GM21576 (cell line): Measurements from ENCODE around the gene CNTF.
"Not testable (repeated sequence)": the region's sequence is repeated elsewhere in the genome, so short reads cannot be mapped to it uniquely, and the experiment has no call there.

Source experiments
- ATAC-seq: cut with Tn5 transposase; IDR thresholded peaks from one replicate; pipeline ENCODE4 v1.9.1; 2021; ENCODE audit warnings: mild to moderate bottlenecking, moderate library complexity; ENCODE audit not compliant: unreplicated experiment

Gene CNTF

DNA sequence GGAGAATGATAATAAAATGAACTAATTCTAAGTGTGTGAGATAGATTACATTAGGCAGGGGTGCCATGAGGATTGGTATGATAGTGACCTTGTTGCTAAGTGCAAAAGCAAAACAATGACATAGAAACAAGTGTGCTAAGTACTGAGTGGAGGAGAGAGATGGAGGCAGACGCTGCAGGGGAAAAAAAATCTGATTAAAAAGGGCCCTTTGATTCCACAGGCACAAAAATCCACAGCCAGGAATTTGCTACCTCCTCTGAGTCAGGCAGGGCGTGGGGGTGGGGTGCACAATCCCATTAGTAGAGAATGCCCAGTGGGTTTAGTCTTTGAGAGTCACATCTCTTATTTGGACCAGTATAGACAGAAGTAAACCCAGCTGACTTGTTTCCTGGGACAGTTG, at the start of gene CNTF:
Gene CNTF, plus strand, starts transcription at position 322 of the 400 bp plus-strand sequence. CDS start 88 bp downstream, outside the sequence.
- no peak for ATAC-seq

GRCh38 chr11:58572906-58573305, 49.6 kb upstream of the CNTF start:
- ATAC-seq, result not testable (repeated sequence)

DNA sequence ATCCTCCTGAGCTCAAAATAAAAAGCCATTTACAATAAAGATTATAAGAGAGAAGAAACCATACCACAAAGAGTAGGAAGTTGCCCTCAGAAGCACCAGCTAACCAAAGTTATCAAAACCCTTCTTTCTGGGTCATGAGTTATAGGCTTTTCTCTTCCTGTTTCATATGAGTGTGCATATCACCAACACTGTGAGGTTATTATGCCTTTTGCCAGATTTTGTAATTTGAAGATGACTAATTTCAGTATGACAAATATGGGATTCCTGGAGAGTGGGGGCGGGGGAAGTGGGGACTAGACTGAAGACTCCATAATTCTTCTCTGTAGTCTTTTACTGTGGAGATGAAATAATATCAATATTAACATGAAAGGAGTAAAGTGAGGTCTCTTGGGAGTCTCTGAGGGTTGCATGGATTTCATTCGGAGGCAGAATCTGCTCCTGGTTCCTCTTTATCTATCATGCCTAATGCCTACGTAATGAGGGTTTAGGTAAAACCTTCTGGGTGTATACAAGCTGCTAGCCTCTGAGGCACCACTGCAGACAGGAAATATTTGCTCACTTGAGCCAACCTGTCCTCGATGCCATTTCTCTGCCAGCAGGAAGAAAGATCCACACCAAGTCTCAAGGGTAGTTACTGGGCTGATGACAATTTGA, 48.9 kb upstream of the CNTF start:
- ATAC-seq, result peak; percentile 28

- no peak for ATAC-seq
These were observed 47.6 kb upstream of the CNTF start for GRCh38 chr11:58574881-58575280.

DNA sequence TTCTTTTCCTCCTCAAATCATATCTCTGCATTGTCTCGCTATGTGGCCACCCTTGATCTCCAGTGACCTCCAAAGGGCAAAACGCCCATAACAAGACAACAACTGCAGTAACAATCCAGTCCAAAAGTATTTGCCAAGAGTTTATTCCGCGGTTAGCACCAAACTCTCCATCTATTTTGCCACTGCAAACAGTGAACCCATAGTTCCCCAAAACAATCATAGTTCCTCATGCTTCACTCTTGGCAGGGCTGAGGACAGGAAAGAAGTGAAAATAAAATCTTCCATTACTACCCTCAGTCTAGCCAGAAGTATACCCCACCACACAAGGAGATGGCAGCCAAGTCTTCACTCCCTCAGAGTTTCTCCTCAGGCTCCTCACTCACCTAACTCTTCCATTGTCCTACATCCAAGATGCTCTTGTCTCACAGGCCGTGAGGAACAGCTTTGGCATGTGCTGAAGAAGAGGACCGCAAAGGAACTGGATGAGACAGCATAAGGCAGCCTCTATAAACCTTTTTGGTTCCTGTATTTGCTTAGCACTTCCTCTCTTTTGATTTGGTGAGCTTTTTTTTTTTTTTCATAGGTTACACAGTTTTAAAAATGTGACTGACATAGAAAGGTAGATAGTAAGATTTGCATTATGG, 47.0 kb upstream of the CNTF start, which contains the start of gene LPXN:
Gene LPXN, minus strand, starts transcription at position 480 of the 644 bp plus-strand sequence. Its CDS starts 84 bp downstream, at position 396.
- ATAC-seq, result no peak

DNA sequence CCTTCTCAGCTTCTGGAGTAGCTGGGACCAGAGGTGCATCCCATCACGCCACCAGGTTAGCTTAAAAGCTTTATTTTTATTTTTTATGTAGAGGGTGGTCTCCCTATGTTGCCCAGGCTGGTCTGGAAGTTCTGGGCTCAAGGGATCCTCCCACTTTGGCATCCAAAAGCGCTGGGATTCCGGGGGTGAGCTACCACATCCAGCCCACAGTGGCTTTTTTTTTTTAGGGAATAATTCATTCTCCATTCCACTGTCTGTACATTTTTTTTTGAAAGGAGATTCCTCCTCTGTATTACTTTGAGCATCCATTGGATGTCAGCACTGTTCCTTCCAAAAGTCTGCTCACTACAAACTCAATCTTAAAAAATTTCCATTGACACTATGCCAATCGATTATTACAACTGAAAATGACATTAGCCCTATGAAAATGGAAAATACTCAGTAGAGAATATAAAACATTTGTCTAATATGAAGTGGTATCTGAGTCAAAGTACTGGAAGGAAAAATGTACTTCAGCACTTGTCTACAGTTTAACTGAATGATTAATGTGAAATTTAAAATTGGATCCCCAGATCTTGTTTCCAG, 45.5 kb upstream of the CNTF start:
- no peak for ATAC-seq

DNA sequence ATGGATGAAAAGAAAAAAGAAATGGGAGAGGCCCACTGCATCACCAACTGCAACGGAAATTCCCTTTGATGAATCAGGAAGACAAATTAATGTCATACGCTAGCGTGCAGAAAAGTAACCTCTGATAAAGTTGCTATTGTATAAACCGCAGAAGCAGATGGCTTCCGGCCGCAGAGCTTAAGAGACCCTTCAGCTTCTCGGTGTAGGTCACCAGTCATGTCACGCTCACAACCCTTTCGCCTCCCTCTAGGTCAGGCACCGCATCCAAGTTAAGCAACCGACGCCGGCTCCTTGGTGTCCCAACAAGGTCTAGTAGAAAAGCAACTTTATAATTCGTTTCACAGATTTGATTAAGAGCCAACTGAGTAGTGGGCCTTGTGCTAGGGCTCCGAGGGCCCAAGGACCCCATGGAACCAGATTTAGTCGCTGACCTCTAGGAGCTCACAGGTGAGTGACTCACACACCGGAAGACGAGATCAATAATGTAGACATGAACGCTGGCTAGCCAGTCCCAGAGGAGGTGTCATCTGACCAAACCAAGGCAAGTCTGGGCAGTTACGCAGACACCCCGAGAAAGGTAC, 44.8 kb upstream of the CNTF start:
- ATAC-seq, result peak; percentile 45

DNA sequence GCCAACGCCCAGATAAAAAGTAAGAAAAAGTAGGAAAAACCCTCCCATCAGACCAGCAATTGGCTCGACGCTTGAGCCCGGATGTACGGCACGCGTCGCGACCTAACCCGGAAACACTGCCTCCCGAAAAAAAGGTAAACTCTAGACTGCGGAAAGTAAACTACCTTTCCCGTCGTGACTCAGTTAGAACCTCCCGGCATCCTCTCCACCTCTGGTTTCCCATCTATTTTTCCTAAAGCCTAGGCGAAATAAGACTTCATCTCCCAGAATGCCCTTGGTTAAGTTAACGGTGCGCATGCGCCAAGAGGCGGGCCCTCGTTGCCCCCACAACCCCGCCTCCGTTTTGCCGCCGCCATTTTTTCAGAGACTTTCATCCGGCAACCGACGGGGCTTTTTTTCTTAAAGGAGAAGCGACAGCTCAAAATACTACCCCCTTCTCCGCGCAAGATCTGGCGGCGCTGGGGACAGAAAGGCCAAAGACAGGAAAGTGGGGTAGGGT, 44.3 kb upstream of the CNTF start:
- ATAC-seq, result no peak

- peak; percentile 32 for ATAC-seq
These were observed 43.8 kb upstream of the CNTF start, which contains the start of gene ZFP91 for GRCh38 chr11:58578635-58579191. ZFP91 (plus strand) TSS chr11:58579063; CDS start chr11:58579282, 219 bp downstream.

DNA sequence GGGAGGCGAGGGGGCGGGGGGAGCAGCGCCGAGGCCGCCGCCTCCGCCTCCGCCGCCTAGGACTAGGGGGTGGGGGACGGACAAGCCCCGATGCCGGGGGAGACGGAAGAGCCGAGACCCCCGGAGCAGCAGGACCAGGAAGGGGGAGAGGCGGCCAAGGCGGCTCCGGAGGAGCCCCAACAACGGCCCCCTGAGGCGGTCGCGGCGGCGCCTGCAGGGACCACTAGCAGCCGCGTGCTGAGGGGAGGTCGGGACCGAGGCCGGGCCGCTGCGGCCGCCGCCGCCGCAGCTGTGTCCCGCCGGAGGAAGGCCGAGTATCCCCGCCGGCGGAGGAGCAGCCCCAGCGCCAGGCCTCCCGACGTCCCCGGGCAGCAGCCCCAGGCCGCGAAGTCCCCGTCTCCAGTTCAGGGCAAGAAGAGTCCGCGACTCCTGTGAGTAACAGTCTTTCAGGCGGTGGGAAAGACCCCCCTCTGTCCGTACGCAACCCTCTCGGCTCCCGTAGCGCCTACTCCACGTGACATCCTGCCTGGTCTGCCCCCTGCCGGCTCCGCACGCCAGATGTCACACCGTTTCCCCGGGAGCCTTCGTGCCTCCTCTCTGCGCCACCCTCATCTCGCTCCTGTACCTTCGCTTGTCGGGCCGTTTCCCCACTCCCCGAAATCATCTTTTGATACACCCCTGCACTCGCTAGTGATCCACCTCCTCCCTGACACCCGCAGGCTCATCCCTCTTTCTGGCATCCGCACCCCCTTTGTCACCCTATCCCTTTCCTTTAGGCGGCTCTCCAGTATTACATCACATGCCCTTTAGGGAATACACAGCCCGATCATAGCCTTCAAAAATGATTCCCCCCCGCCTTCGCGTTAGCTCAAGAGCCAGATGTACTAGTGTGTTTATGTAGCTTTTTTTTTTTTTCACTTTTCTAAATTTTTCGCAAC, 43.0 kb upstream of the CNTF start:
- ATAC-seq, result peak; percentile 38

- ATAC-seq, result no peak
These were observed 42.2 kb upstream of the CNTF start for GRCh38 chr11:58580311-58580710.

GRCh38 chr11:58582437-58582836, 40.0 kb upstream of the CNTF start:
- no peak for ATAC-seq

DNA sequence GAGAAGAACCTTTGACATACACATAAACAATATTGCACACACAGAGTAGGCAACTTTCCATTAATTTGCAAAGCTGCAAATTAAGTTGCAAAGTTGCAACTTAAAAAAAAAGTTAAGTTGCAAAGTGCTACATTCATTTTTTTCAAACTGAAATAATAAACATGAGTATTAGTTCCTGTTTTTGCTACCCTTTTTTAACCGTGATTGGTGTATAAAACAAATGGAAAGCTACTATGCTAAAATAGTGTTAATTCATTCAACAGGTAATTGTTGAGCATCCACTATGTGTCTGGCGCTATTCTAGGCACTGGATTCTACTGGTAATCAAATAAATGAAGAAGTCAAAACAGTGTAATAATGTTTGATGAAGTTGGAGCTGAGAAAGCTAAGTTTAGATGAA, 35.5 kb upstream of the CNTF start:
- no peak for ATAC-seq

DNA sequence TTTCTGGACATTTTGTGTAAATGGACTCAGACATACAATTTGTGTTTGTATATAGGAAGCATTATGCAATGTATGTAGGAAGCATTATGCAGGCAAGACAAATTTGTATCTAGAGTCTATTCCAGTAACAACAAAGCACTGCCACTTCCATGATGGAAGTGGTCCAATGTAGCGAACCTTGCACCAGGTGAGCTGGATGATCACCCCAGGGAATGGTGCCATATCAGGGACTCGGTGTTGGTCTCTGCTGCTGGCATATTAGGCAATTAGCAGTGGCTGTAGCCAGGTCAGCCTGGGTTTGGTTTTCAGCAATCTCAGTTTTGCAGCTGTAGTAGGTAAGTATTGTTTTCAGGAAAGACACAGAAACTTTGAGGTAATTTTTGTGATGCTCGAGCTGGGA, 30.8 kb upstream of the CNTF start:
- ATAC-seq, result no peak

- no peak for ATAC-seq
These were observed 29.5 kb upstream of the CNTF start for GRCh38 chr11:58592760-58593472.

- ATAC-seq, result no peak
These were observed 27.6 kb upstream of the CNTF start for GRCh38 chr11:58594826-58595225.

DNA sequence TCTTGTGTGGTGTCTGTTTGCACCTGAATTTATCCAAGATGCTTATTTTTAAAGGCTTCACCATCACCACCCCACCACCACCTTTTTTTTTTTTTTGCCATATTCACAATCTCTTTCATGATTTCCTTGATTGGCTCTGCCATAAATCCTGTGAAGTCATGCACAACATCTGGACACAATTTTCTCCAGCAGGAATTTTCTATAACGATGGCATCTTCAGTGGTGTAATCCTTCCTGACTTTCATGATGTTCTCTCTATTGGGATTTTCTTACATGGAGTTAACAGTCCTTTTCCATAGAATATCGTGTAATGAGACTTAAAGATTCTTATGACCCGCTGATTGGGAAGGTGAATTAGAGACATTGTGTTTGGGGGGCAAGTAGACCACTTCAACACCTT, 25.8 kb upstream of the CNTF start:
- no peak for ATAC-seq

GRCh38 chr11:58597486-58598144, 24.9 kb upstream of the CNTF start:
- no peak for ATAC-seq

DNA sequence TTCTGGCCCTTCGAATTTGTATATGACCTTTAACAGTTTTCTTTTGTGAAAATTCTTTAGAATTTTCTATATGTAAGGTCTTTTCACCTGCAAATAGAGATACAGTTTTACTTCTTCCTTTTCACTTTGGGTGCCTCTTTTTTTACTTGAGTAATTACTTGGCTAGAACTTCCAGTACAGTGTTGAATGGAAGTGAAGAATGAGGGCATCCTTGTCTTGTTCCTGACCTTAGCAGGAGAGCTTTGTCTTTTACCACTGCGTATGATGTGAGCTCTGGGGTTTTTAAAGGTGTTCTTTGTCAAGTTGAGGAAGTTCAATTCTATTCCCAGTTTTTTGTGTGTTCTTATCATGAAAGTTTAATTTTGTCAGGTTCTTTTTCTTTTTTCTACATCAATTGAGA, 22.0 kb upstream of the CNTF start:
- ATAC-seq, result no peak
